Coronary artery (tissue), 2 donors: ENCODE measurements around the gene UPP2.

Source experiments
- DNase-seq: peaks from one replicate; pipeline ENCODE4 v3.0.0-alpha.2; 2017; ENCODE audit warnings: low spot score
- H3K27ac ChIP-seq, 2 donors: fragments of 200-600 bp; sonication (generic); one replicate each; pipeline ENCODE4 v1.5.1; 2016 to 2019
- H3K4me3 ChIP-seq: fragments of 200-600 bp; sonication (generic); 2 replicates; pipeline ENCODE4 v1.5.1; 2016; ENCODE audit warnings: mild to moderate bottlenecking, moderate library complexity
- CTCF ChIP-seq: fragments of 200-600 bp; sonication (generic); IDR thresholded peaks from one replicate; pipeline ENCODE4 v1.5.1; 2019; ENCODE audit warnings: antibody characterized with exemption

The UPP2 gene

GRCh38 chr2:158116936-158117335 is 15.3 kb downstream of the UPP2 start:
- Histone ChIP-seq H3K27ac (no peak overlapping the region), H3K4me3 (no peak overlapping the region)
- no peak for TF ChIP-seq CTCF
- no peak for DNase-seq

- Histone ChIP-seq H3K27ac (no peak overlapping the region), H3K4me3 (no peak overlapping the region)
- DNase-seq, result no peak
- no peak for TF ChIP-seq CTCF
Measured at GRCh38 chr2:158120102-158120501, 18.4 kb downstream of the UPP2 start.

GRCh38 chr2:158120664-158121641 is 19.3 kb downstream of the UPP2 start:
- no peak for TF ChIP-seq CTCF
- Histone ChIP-seq H3K4me3 (no peak overlapping the region), H3K27ac (no peak overlapping the region)
- no peak for DNase-seq

- TF ChIP-seq CTCF, result no peak
- H3K27ac ChIP-seq, result no peak overlapping the region
- no peak for DNase-seq
- H3K4me3 ChIP-seq, result no peak overlapping the region
Measured at GRCh38 chr2:158124896-158125295, 23.2 kb downstream of the UPP2 start.

GRCh38 chr2:158125756-158126498 is 24.3 kb downstream of the UPP2 start:
- no peak for TF ChIP-seq CTCF
- DNase-seq, result no peak
- no peak overlapping the region for H3K27ac ChIP-seq
- no peak overlapping the region for H3K4me3 ChIP-seq

GRCh38 chr2:158127380-158127804 is 25.7 kb downstream of the UPP2 start:
- H3K4me3 ChIP-seq, result no peak overlapping the region
- TF ChIP-seq CTCF, result no peak
- H3K27ac ChIP-seq, result no peak overlapping the region
- no peak for DNase-seq
